Ovary (tissue), 9 donors: Measurements from ENCODE around the gene DSC2. TPM values are rescaled to one million over a fixed set of nuclear protein-coding genes. Genes with fewer than 3 reads are reported as not detected.
"Not testable (repeated sequence)": the region's sequence is repeated elsewhere in the genome, so short reads cannot be mapped to it uniquely, and the experiment has no call there.

Experiments used
- DNase-seq, 5 donors: peaks; one replicate each; pipeline ENCODE4 v3.0.0-alpha.2; 2019 to 2020
- H3K27ac ChIP-seq, 2 donors: fragments of 200-600 bp; one replicate each; pipeline versions ENCODE4 v1.5.1 to v1.8.0; 2019 to 2022
- H3K27me3 ChIP-seq: fragments of 200-600 bp; one replicate; pipeline ENCODE4 v1.8.0; 2022
- H3K36me3 ChIP-seq: fragments of 200-600 bp; sonication (generic); one replicate; pipeline ENCODE4 v1.5.1; 2019
- H3K4me1 ChIP-seq: one replicate; pipeline ENCODE4 v1.8.1; 2013; ENCODE audit warnings: mild to moderate bottlenecking, moderate library complexity; ENCODE audit not compliant: insufficient read depth
- H3K4me3 ChIP-seq: fragments of 200-600 bp; sonication (generic); one replicate; pipeline ENCODE4 v1.5.1; 2017
- H3K9me3 ChIP-seq, 2 donors: fragments of 200-600 bp in 1 of 2; sonication (generic) in 1 of 2; one replicate each; pipeline versions ENCODE4 v1.5.1 to v1.8.1; 2013 to 2019; ENCODE audit warnings: mild to moderate bottlenecking in 1 of 2, moderate library complexity in 1 of 2
- CTCF ChIP-seq, 3 donors: fragments of 450-650 bp in 2 of 3; fragments of 200-600 bp in 1 of 3; IDR thresholded peaks; one replicate each; pipeline versions ENCODE4 v1.5.1 to v1.8.0; 2016 to 2022; ENCODE audit warnings: antibody characterized with exemption in 3 of 3, mild to moderate bottlenecking in 1 of 3
- EP300 ChIP-seq: sonication (generic); formaldehyde crosslinking; IDR thresholded peaks from one replicate; pipeline ENCODE4 v1.6.1; 2017; ENCODE audit warnings: antibody characterized with exemption
- POLR2A ChIP-seq: fragments of 450-650 bp; IDR thresholded peaks from one replicate; pipeline ENCODE4 v1.6.1; 2017; ENCODE audit warnings: antibody characterized with exemption, mild to moderate bottlenecking, moderate library complexity
- WGBS, 3 donors: extraction: QIAGEN DNeasy Blood & Tissue Kit in 1 of 3; methylation state at CpG; one replicate each; pipeline versions ENCODE4 v1.1.5 to v1.1.7; 2013 to 2017; 5-methylcytosine and 5-hydroxymethylcytosine counted together
- intact Hi-C, 4 donors: fragments of 100-400 bp; cut with DNase I; formaldehyde crosslinking; loops; one replicate each; pipeline versions ENCODE4 v1.11.0 to v1.15.1; 2022 to 2023
- polyA plus RNA-seq, 2 donors: library from polyadenylated mRNA; stranded (reverse); fragments of 200-250 nt in 1 of 2; fragments of 350-450 nt in 1 of 2; fragmentation: Illumina TruSeq in 1 of 2; extraction: RNeasy Lipid Tissue Mini Kit (QIAGEN cat#74804) in 1 of 2; gene quantifications; one replicate each; pipeline ENCODE4 v1.2.3, GENCODE V29; 2013 to 2014
- total RNA-seq, 7 donors: library from RNA; depleted of rRNA in 2 of 7; stranded (reverse); fragments of >200 nt in 2 of 7; fragmentation: NEBNext Ultra II Directional in 3 of 7; extraction: Animal tissue kit (Norgen Biotek cat#: 25700) in 3 of 7; gene quantifications; one replicate each; pipeline versions ENCODE4 v1.1.0 to v1.2.4, GENCODE V29; 2016 to 2023
- donor health status: DM: no; HTN: no; CAD: no; lungs with moderate emphysema.
- donor health status: DM: no; HTN: no; CAD: no.
- donor health status: Bipolar disorder and iron deficiency.
- donor health status: DM: yes; HTN: yes; CAD: no.
- donor health status: DM: no; HTN: no; CAD: no.
- donor health status: DM: yes; HTN: yes; CAD: no.

DSC2 gene
- total and polyA plus RNA-seq, 9 donors = 0.73 to 12.6 (median 2.5) TPM

GRCh38 chr18:31040686-31041270, 61.4 kb downstream of the DSC2 start:
- H3K4me3 ChIP-seq = no peak overlapping the region
- intact Hi-C loops = loop anchor here in 1 of 4 donors (10.0 kb wide), 1 partner anchor 56 kb away; no protein-coding TSS in a partner anchor

DNA sequence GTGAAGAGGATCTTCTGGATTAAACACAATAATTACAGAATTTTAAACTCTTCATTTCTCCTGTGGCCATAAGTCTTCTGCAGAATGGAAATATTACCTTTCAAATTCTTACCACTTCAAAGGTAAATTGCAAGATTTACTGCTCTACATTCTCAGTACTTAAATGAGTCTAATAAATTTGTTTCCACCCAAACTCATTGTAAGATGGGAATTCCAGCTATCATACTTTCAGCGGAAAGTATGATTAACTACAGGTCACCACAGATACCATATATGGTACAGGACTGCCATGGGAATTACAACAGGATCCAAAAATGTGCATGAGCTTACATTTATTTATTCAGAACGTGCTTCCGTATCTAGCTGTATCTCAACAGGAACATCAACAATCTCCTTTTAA, 62.8 kb downstream of the DSC2 start:
- 71 to 82% (median 79%) methylated on average over 3 of the region's 3 CpGs for WGBS, 3 donors
- Histone ChIP-seq H3K27me3 (peaks cover 2% of the 10 kb centered on the region), H3K4me1 (no peaks in the 10 kb centered on the region), H3K27ac (no peak overlapping the region), H3K36me3 (no peaks in the 10 kb centered on the region), H3K9me3 (peaks cover 0 to 5% of the 10 kb centered on the region in 2 donors), H3K4me3 (no peak overlapping the region)
- TF ChIP-seq CTCF (IDR thresholded peaks at IDR 0.05) (no peak), POLR2A (no peak), EP300 (no peak)
- intact Hi-C loops = no loop called here
- no peak for DNase-seq

More at GRCh38 chr18:31040686-31041270, 61.4 kb downstream of the DSC2 start:
- Histone ChIP-seq H3K4me1 (no peaks in the 10 kb centered on the region), H3K9me3 (peaks cover 0 to 5% of the 10 kb centered on the region in 2 donors), H3K27ac (no peak overlapping the region), H3K36me3 (no peaks in the 10 kb centered on the region), H3K27me3 (peaks cover 2% of the 10 kb centered on the region)
- WGBS, 3 donors = 12 to 15% (median 13%) methylated on average over 18 of the region's 18 CpGs
- DNase-seq = no peak
- TF ChIP-seq CTCF (IDR thresholded peaks at IDR 0.05) = no peak

DNA sequence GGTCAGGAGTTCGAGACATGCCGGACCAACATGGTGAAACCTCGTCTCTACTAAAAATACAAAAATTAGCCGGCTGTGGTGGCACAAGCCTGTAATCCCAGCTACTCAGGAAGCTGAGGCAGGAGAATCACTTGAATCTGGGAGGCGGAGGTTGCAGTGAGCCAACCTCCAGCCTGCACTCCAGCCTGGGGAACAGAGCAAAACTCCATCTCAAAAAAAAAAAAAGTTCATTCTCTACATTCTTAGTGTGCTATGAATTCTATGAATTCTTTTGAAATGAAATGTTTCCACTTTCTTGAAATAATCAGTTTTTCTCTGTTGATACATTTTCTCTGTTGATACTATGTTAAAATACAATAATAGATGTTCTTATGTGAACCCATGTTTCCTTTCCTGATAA, 64.5 kb downstream of the DSC2 start:
- intact Hi-C loops, H3K9me3 ChIP-seq, H3K36me3 ChIP-seq, H3K27ac ChIP-seq, DNase-seq, H3K4me1 ChIP-seq, H3K27me3 ChIP-seq, H3K4me3 ChIP-seq: not testable (repeated sequence)
- 55 to 74% (median 64%) methylated on average over 5 of the region's 5 CpGs for WGBS, 3 donors

DNA sequence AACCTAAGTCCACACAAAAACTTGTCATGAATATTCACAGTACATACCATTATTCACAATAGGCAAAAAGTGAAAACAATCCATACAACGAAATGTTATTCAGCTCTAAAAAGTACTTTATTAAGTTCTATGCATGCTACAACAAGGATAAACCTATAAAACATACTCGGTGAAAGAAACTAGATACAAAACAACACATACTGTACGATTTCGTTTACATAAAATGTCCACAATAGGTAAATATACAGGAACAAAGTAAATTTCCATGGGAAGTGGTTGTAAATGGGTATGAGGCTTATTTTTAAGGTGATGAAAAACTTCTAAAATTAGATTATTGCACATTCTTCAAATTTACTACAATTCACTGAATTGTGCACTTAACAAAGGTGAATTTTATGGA, 67.7 kb downstream of the DSC2 start:
- TF ChIP-seq EP300 = no peak
- no peak for TF ChIP-seq POLR2A
- no peak for TF ChIP-seq CTCF (IDR thresholded peaks at IDR 0.05)
- peaks cover 2% of the 10 kb centered on the region for H3K27me3 ChIP-seq
- intact Hi-C loops = no loop called here
- no peaks in the 10 kb centered on the region for H3K36me3 ChIP-seq
- no peak overlapping the region for H3K27ac ChIP-seq
- H3K4me1 ChIP-seq = no peaks in the 10 kb centered on the region
- no peak for DNase-seq
- H3K9me3 ChIP-seq = no peaks in the 10 kb centered on the region
- no peak overlapping the region for H3K4me3 ChIP-seq
- 86 to 92% (median 89%) methylated on average over 4 of the region's 4 CpGs for WGBS, 3 donors

- DNase-seq = no peak
- TF ChIP-seq CTCF (IDR thresholded peaks at IDR 0.05) (no peak), POLR2A (no peak), EP300 (no peak)
- WGBS, 3 donors = 58 to 65% (median 59%) methylated on average over 4 of the region's 4 CpGs
- intact Hi-C loops = no loop called here
- Histone ChIP-seq H3K27ac (no peak overlapping the region), H3K9me3 (no peaks in the 10 kb centered on the region), H3K4me1 (no peaks in the 10 kb centered on the region), H3K36me3 (no peaks in the 10 kb centered on the region), H3K27me3 (no peaks in the 10 kb centered on the region), H3K4me3 (no peak overlapping the region)
Observed at GRCh38 chr18:31030574-31031278, 71.5 kb downstream of the DSC2 start.
